ENCODE measurements around the gene OPRL1.
"Not testable (repeated sequence)": the region's sequence is repeated elsewhere in the genome, so short reads cannot be mapped to it uniquely, and the experiment has no call there.

OPRL1 gene

DNA sequence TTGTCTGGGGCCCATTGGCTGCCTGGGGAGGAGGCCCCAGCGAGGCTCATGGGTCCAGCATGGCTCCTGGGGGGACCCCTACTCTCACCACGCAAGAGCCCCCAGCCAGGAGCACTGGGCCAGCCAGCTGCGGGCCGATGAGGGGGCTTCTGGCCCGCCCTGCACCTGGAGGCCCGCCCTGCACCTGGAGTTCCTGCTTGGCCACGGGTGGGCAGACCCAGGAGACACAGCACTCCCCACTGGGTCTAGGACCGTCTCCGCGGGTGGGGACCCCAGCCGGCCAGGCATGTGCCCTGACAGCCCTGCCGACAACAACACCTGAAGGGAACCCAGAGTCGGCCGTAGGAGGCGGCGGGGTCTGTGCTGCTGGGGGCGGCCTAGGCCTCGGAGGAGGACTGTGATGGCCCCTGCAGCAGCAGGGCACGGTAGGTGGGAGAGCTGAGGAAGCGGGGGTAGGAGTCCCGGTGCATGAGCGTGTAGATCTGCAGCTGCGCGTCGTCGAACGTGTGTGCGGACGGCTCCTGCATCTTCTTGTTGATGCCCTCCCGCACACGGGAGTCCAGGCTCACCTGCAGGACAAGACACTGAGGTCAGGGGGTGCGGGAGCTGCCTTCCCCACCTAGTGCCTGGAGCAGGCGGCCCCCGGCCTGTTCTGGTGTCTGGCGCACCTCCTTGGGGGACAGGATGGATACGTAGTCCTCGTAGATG is 6.3 kb upstream of the OPRL1 start:
- no peak for DNase-seq

DNA sequence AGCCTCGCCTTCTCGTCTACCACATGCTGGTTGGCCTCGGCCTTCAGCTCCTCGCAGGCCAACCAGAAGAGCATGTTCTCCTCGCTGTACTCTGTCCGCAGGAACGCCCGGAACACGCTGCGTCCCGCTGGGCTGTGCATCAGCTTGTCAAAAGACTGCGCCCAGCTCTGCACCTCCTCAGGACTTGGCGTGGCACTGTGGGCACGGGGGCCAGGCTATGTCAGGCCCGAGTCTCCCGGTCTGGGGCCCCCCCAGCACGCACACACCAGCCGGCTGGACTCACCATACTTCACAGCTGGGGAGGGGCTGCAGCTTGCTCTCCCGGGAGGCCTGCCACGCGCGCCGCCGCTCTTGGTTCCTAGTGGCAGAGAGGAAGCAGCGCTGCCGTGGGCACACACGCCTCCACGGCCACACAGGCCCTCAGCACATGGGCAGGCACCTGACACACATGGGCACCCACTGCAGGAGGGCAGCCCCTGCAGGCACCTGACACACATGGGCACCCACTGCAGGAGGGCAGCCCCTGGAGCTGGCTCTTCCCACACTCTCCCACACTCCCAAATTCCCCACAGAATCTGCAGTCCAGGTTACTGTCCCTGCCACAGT is 5.6 kb upstream of the OPRL1 start:
- DNase-seq, result no peak

DNA sequence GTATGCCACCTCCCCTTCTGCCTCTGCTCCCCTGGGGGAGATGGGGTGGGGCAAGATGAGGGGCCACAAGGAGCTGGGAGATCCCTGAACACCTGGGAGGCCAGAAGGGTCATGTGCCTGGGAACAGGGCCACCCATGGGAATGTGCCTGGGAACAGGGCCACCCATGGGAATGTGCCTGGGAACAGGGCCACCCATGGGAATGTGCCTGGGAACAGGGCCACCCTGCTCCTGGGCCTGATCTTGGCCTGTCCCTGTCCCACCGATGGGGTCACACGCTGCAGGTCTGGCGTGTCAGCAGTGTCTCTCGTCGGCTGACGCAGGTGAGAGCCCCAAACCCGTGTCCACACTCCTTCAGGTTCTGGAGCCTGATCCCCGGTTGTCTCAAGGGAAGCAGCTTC is 4.9 kb upstream of the OPRL1 start:
- no peak for DNase-seq

DNA sequence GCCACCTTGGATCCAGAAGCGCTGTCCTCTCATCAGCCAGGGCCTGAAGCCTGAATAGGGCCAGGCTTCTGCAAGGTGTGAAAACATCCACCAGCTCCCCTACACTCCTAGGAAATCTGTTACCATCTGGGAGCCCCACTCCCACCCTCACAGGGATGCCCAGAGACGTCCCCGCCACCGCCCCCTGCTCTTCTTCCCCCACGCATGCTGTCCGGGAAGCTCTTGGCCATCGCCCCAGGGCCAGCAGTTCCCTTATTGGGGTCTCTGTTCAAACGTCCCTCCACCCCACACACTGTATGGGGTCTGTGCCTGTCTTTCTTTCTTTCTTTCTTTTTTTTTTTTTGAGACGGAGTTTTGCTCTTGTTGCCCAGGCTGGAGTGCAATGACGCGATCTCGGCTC is 4.3 kb upstream of the OPRL1 start:
- no peak for DNase-seq

GRCh38 chr20:64076061-64076997 is 3.6 kb upstream of the OPRL1 start:
- no peak for DNase-seq

- no peak for DNase-seq
These were observed 2.8 kb upstream of the OPRL1 start for GRCh38 chr20:64077094-64077493.

- DNase-seq, result no peak
These were observed 2.4 kb upstream of the OPRL1 start for GRCh38 chr20:64077541-64077875.

GRCh38 chr20:64077876-64078551 is 1.9 kb upstream of the OPRL1 start:
- DNase-seq, result peak; percentile 54

GRCh38 chr20:64078934-64079272 is 979 bp upstream of the OPRL1 start:
- DNase-seq, result no peak

DNA sequence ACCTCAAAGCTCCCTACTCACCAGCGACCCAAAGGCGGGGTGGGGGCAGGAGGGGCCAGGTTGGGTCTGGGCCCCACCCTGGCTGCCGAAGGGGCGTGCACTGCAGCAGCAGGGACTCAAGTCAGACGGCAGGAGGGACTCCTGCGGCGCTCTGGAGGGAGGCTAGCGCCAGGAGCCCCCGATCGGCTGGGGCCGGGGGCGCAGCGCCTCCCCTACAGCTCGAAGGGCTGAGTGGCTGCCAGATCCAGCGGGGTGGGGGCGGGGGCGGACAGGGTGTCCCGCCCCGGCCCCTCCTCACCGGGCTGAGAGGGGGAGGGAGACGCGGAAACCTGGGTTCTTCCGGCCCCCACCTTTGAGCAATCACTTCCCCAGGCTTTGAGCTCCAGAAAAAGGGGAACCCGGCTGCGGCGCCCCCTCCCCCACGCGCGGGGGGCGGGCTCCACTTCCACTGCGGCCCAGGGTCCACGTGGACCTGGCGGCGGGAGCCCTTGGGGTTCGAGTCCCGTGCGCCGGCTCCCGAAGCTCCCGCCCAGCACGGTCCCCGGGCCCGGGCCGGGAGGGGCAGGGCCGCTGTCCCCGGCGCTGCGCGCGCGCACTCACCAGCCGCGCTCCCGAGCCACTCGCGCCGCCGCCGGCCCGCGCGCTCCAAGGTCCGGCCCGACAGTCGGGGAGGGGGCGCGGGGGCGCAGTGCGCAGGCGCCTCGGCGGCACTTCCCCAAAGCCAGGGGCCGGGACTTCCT is 439 bp upstream of the OPRL1 start, which contains the start of gene RGS19:
Gene RGS19 (minus strand): TSS at position 246 of the 740 bp plus-strand sequence. CDS start 2,632 bp downstream, outside the sequence.
- peak; percentile 64 for DNase-seq

DNA sequence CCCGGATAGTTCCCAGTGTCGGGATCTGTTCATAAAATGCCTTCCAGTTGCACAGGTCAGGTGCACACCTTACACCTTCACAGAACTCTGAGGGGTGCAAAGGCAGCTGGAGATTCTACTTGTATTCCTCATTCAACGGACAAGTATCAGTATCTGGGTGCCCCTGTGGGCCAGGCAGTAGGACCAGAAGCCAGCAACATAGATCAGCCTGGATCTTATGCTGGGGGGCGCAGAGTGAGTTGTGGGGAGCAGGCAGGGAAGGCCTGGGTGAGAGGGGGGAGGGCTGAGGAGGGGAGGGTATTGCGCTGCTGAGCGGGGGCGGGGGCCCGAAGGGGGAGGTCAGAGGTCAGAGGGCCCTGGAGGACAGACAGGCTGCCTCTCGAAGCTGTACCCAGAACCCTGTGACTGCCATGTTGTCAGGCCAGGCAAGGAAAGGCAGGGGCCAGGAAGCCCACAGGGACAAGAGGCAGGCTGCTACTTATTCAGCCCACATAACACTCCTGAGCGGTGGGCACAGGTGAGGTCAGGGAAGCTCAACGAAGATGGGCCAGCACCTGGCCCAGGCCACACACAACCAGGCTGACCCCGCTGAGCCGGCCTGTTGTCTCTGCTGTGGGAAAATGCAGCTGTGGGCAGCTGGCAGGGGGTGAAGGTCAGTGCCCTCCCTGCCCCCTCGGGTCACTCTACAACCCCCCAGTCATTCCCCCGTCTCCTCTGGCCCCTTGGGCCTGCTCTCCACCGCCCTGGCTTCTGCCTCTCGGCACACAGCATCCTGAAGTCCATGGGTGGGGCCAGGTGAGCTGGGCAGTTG is 1.1 kb downstream of the OPRL1 start:
- no peak for DNase-seq

GRCh38 chr20:64081624-64081964 is 1.7 kb downstream of the OPRL1 start:
- DNase-seq, result no peak

DNA sequence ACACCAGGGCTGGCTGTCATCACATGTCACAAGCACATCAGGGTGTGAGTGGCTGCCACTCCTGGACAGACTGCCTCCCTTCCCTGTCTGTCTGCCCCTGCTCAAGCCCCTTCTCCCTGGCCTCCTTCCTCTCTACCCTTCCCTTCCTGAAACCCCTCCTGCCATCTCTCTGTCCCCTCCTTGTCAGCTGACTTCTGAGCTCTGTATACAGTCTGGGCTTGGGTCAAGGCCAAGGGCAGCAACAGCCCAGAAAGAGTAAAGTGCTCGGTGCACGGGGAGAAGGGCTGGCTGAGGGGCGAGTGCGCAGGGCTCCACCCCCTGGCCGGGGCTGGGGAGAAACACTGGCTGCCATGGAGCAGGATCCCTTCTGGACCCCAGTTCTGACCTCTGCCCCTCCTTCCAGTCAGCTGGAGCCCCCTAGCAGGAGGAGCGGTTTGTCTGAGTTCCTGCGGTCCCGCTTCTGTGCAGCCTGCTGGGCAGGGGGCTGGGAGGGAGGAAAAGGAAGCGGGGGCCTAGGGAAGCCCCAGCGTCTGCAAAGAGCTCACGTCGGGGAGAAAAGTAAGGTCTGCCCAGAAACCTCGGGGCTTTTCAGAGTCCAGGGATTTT is 2.3 kb downstream of the OPRL1 start:
- no peak for DNase-seq

DNA sequence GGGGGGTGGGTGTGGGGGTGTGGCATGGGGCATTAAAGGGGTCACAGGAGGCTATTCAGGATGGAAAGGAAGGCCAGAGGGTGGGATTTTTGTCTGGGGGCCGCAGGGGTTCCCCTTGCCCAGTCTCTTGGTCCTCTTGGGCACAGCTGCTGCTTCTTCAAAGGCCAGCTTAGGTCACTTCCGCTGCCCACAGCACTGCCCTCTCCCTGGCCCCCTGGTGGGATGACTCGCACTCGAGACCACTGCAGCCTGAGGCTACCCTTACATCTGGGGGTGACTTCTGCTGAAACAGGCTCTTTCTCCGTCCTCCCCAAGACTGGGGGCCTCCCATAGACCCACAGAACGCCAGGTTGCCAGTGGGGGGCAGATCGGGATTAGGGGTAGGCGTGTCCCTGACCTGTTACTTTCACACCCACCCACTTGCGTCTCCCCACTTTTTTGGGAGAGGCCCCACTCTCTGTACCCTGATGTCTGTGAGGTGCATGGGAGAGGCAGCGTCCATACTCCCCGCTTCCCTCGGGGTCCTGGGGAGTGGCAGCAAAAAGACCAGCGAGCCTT is 3.0 kb downstream of the OPRL1 start:
- DNase-seq, result no peak

DNA sequence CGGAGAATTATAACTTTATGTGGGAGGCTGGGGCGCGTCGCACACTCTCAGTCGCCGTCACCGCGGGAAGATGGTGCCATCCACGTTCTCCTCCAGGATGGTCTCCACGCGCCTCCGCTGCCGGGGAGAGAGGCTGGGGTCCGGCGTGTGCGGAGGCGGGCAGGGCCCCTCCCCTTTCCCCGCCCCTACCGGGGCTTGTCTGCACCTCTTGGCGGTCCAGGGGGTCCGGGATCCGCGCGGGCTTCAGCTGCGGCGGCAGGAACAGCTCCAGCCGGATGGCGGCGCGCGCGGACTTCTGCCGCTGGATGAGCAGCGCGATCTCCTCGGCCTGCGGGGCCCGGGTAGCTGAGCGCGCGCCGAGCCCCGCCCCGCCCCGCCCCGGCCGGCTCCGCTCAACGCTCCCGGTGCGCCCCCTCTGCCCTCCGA is 3.5 kb downstream of the OPRL1 start:
- DNase-seq, result peak; percentile 50

DNA sequence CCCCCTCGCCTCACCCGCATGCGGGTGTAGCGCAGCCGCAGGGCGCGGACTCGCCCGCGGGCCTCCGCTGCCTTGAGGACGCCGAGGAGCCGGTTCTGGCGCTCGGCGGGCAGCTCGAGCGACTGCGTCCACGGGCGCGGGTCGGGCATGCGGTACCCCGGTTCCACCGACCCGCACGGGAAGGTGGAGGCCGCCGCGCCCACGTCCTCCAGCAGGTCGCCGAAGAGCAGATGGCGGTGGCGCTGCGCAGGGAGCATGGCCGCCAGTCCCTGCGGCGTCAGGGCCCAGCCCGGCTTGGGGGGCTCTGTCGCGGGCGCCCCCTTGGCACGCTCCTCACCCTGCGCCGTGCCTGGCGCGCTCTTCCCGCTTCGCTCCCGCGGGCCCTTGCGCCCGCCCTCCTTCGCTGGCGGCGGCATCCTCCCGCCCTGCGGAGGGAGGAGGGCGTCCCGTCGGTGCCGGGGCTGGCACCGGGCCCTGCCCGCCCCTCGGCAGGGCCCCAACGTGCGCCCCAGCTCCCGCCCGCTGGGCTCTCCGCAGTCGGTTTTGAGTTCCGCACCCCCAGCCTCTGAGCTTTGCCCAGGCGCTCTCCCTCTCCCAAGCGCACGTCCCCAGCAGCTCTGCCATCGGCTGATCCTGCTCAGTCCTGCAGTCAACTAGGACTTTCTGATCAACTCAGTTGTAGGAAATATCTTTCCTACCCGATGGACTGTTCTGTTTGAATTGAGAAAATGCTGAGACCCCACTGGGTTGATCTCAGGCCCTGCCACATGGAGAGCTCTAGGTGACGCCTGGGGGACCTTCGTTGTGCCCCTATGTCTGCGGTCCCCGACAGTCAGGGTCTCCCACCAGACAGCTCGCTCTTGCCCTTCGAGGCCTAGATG is 4.2 kb downstream of the OPRL1 start, which contains the start of gene LKAAEAR1:
Gene LKAAEAR1 (minus strand): TSS at position 595 of the 881 bp plus-strand sequence. CDS start 179 bp downstream, at position 416.
- no peak for DNase-seq

- DNase-seq, result no peak
These were observed 4.8 kb downstream of the OPRL1 start for GRCh38 chr20:64084685-64085152.

- no peak for DNase-seq
These were observed 6.9 kb downstream of the OPRL1 start for GRCh38 chr20:64086801-64087200.

DNA sequence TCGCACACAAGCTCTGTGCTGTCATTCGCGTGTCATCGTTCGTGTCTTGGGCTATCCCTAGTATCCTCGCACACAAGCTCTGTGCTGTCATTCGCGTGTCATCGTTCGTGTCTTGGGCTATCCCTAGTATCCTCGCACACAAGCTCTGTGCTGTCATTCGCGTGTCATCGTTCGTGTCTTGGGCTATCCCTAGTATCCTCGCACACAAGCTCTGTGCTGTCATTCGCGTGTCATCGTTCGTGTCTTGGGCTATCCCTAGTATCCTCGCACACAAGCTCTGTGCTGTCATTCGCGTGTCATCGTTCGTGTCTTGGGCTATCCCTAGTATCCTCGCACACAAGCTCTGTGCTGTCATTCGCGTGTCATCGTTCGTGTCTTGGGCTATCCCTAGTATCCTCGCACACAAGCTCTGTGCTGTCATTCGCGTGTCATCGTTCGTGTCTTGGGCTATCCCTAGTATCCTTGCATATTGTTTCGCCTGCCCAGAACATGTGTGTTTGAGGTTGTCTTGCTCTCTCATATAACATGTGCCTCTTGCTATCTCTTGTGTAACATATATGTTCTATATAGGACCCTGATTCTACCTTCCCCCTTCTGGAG is 7.4 kb downstream of the OPRL1 start:
- DNase-seq, result not testable (repeated sequence)

Measured in effector CD4-positive, alpha-beta T cell (primary cell).